H1 (cell line): ENCODE data around the gene LHFPL6. TPM values are rescaled to one million over a fixed set of nuclear protein-coding genes. Genes with fewer than 3 reads are reported as not detected.

Experiments
- CTCF ChIA-PET: fragments of 300-600 bp; sonication (Branson Sonifier 250); formaldehyde crosslinking; loops from one replicate; lab custom pipeline; 2021; ENCODE audit not compliant: partially characterized antibody; lab: Charles Lee
- POLR2A ChIA-PET: fragments of 300-600 bp; sonication (Branson Sonifier 250); formaldehyde crosslinking; loops from one replicate; lab custom pipeline; 2021; ENCODE audit warnings: inconsistent platforms; ENCODE audit not compliant: partially characterized antibody; lab: Charles Lee
- DNase-seq, 2 experiments: peaks; one replicate each; pipeline versions ENCODE4 v3.0.0 to v3.0.0-alpha.2; 2010 to 2022; ENCODE audit warnings: low spot score in 2 of 2, low read depth in 1 of 2, mixed read lengths in 1 of 2
- FAIRE-seq: peaks from 2 replicates; lab custom pipeline; 2011; peaks lifted over from hg19 to GRCh38; lab: Jason Lieb, UNC
- H2AFZ ChIP-seq: 2 replicates; pipeline ENCODE4 v1.8.1; 2012; ENCODE audit warnings: low read length, inconsistent platforms
- H2AK5ac ChIP-seq: 2 replicates; pipeline ENCODE4 v1.6.1; 2013; ENCODE audit warnings: low read depth, low read length
- H2BK120ac ChIP-seq: replicated peaks from 2 replicates; pipeline ENCODE3; 2013; ENCODE audit warnings: low read depth, low read length, inconsistent platforms
- H2BK12ac ChIP-seq: 2 replicates; pipeline ENCODE4 v1.6.1; 2013; ENCODE audit warnings: low read depth, low read length
- H2BK15ac ChIP-seq: 2 replicates; pipeline ENCODE4 v1.6.1; 2013; ENCODE audit warnings: low read length
- H2BK20ac ChIP-seq: 2 replicates; pipeline ENCODE4 v1.6.1; 2013; ENCODE audit warnings: low read length
- H2BK5ac ChIP-seq: 2 replicates; pipeline ENCODE4 v1.6.1; 2013; ENCODE audit warnings: low read depth, low read length
- H3K14ac ChIP-seq: 2 replicates; pipeline ENCODE4 v1.6.1; 2013; ENCODE audit warnings: inconsistent platforms; ENCODE audit not compliant: insufficient read length
- H3K18ac ChIP-seq: 2 replicates; pipeline ENCODE4 v1.6.1; 2013; ENCODE audit warnings: low read length; ENCODE audit errors: extremely low read depth
- H3K23ac ChIP-seq: 2 replicates; pipeline ENCODE4 v1.6.1; 2013; ENCODE audit warnings: inconsistent platforms; ENCODE audit not compliant: insufficient read length
- H3K23me2 ChIP-seq: 2 replicates; pipeline ENCODE4 v1.6.1; 2013; ENCODE audit warnings: low read depth, low read length
- H3K27ac ChIP-seq: 2 replicates; pipeline ENCODE4 v1.6.1; 2011; ENCODE audit warnings: low read depth, low read length, inconsistent platforms
- H3K27me3 ChIP-seq, 4 experiments: replicated peaks in 1 of 4; 1 replicate in 1 of 4; 2 replicates in 3 of 4; pipeline versions ENCODE4 v1.6.1 to v1.8.1; 2011 to 2013; ENCODE audit warnings: low read length in 3 of 4, mild to moderate bottlenecking in 3 of 4, inconsistent platforms in 2 of 4, mixed read lengths in 2 of 4, moderate library complexity in 1 of 4; ENCODE audit not compliant: control insufficient read depth in 3 of 4, insufficient read depth in 3 of 4; ENCODE audit errors: extremely low read depth in 1 of 4
- H3K36me3 ChIP-seq, 4 experiments: 2 replicates each; pipeline versions ENCODE4 v1.6.1 to v1.8.1; 2011 to 2013; ENCODE audit warnings: mild to moderate bottlenecking in 4 of 4, low read length in 3 of 4, moderate library complexity in 2 of 4, control low read depth in 1 of 4, inconsistent platforms in 1 of 4; ENCODE audit not compliant: insufficient read depth in 4 of 4, control insufficient read depth in 2 of 4
- H3K4ac ChIP-seq: replicated peaks from 2 replicates; pipeline ENCODE3; 2013; ENCODE audit warnings: low read length, low read depth, mixed read lengths, inconsistent platforms; ENCODE audit not compliant: insufficient read length
- H3K4me1 ChIP-seq, 4 experiments: replicated peaks in 1 of 4; 1 replicate in 1 of 4; 2 replicates in 3 of 4; pipeline versions ENCODE4 v1.6.1 to v1.8.1; 2011 to 2013; ENCODE audit warnings: low read length in 3 of 4, inconsistent platforms in 2 of 4, mixed read lengths in 1 of 4; ENCODE audit not compliant: insufficient read depth in 4 of 4, control insufficient read depth in 3 of 4
- H3K4me2 ChIP-seq, 2 experiments: 2 replicates each; pipeline versions ENCODE4 v1.6.1 to v1.8.1; 2011 to 2013; ENCODE audit warnings: low read depth in 2 of 2, low read length in 2 of 2, control low read depth in 1 of 2, inconsistent platforms in 1 of 2, mild to moderate bottlenecking in 1 of 2; ENCODE audit not compliant: insufficient read depth in 1 of 2
- H3K4me3 ChIP-seq, 4 experiments: fragments of 200-600, 300-600 bp in 1 of 4; sonication (generic), shearing (Covaris generic), sonication (Bioruptor Twin) in 1 of 4; 2 replicates each; pipeline versions ENCODE4 v1.5.1 to v1.8.1; 2011 to 2016; ENCODE audit warnings: low read length in 4 of 4, low read depth in 3 of 4, control low read depth in 2 of 4, inconsistent platforms in 2 of 4, mild to moderate bottlenecking in 2 of 4, mixed read lengths in 1 of 4, moderate library complexity in 1 of 4; ENCODE audit not compliant: insufficient read depth in 2 of 4; ENCODE audit errors: extremely low read depth in 1 of 4
- H3K56ac ChIP-seq: replicated peaks from 2 replicates; pipeline ENCODE3; 2013; ENCODE audit warnings: low read depth, mild to moderate bottlenecking, mixed read lengths, low read length, inconsistent platforms; ENCODE audit not compliant: insufficient read length
- H3K79me1 ChIP-seq: 2 replicates; pipeline ENCODE4 v1.6.1; 2013; ENCODE audit warnings: low read depth, low read length, control low read depth
- H3K79me2 ChIP-seq, 2 experiments: 2 replicates each; pipeline versions ENCODE4 v1.6.1 to v1.8.1; 2012 to 2013; ENCODE audit warnings: low read length in 2 of 2, mild to moderate bottlenecking in 2 of 2, inconsistent platforms in 1 of 2; ENCODE audit not compliant: insufficient read depth in 2 of 2, control insufficient read depth in 1 of 2
- H3K9ac ChIP-seq, 4 experiments: replicated peaks in 1 of 4; 1 replicate in 1 of 4; 2 replicates in 3 of 4; pipeline versions ENCODE4 v1.6.1 to v1.8.1; 2011 to 2013; ENCODE audit warnings: low read depth in 3 of 4, low read length in 3 of 4, control low read depth in 2 of 4, mild to moderate bottlenecking in 2 of 4, moderate library complexity in 2 of 4, inconsistent platforms in 1 of 4; ENCODE audit errors: extremely low read depth in 1 of 4
- H3K9me3 ChIP-seq, 2 experiments: 2 replicates each; pipeline versions ENCODE4 v1.6.1 to v1.8.1; 2012 to 2013; ENCODE audit warnings: mild to moderate bottlenecking in 2 of 2, moderate library complexity in 2 of 2, control low read depth in 1 of 2, inconsistent platforms in 1 of 2, low read depth in 1 of 2, low read length in 1 of 2, mixed read lengths in 1 of 2; ENCODE audit not compliant: insufficient read depth in 2 of 2
- H4K20me1 ChIP-seq, 2 experiments: replicated peaks in 1 of 2; 2 replicates each; pipeline versions ENCODE3 to v1.8.1; 2011 to 2013; ENCODE audit warnings: inconsistent platforms in 2 of 2, low read length in 2 of 2, mild to moderate bottlenecking in 1 of 2; ENCODE audit not compliant: insufficient read depth in 2 of 2, control insufficient read depth in 1 of 2
- H4K5ac ChIP-seq: 2 replicates; pipeline ENCODE4 v1.6.1; 2013; ENCODE audit warnings: low read length, low read depth, mixed read lengths, inconsistent platforms; ENCODE audit not compliant: insufficient read length
- H4K8ac ChIP-seq: 2 replicates; pipeline ENCODE4 v1.8.0; 2013; ENCODE audit warnings: mild to moderate bottlenecking, moderate library complexity, low read length, inconsistent platforms; ENCODE audit not compliant: insufficient read depth; ENCODE audit errors: extremely low read depth
- H4K91ac ChIP-seq: replicated peaks from 2 replicates; pipeline ENCODE3; 2013; ENCODE audit warnings: low read length, mixed read lengths, inconsistent platforms; ENCODE audit not compliant: insufficient read length
- BRCA1 ChIP-seq: IDR thresholded peaks from 2 replicates; pipeline ENCODE4 v1.6.1; 2012; ENCODE audit warnings: low read depth, low read length, improper control_type of control experiment
- CREB1 ChIP-seq: IDR thresholded peaks from 2 replicates; pipeline ENCODE4 v1.6.1; 2012; ENCODE audit warnings: inconsistent platforms
- CTBP2 ChIP-seq: IDR thresholded peaks from 2 replicates; pipeline ENCODE4 v1.7.0; 2011; ENCODE audit warnings: borderline replicate concordance, mild to moderate bottlenecking, moderate library complexity, mixed read lengths, low read length; ENCODE audit not compliant: insufficient read depth, insufficient read length
- EGR1 ChIP-seq: IDR thresholded peaks from 2 replicates; pipeline ENCODE4 v1.6.1; 2011; ENCODE audit warnings: low read depth, low read length, borderline replicate concordance
- JUN ChIP-seq: IDR thresholded peaks from 2 replicates; pipeline ENCODE4 v1.6.1; 2011; ENCODE audit warnings: low read depth, mild to moderate bottlenecking, improper control_type of control experiment, low read length
- KDM1A ChIP-seq: fragments of 200-600, 300-600 bp; sonication (generic); IDR thresholded peaks from 2 replicates; pipeline ENCODE4 v1.7.1; 2016; ENCODE audit warnings: mild to moderate bottlenecking, low read length, borderline replicate concordance
- MAFK ChIP-seq: IDR thresholded peaks from 2 replicates; pipeline ENCODE4 v1.6.1; 2012; ENCODE audit warnings: low read depth, mild to moderate bottlenecking, improper control_type of control experiment, low read length
- RAD21 ChIP-seq, 2 experiments: IDR thresholded peaks in 1 of 2; conservative IDR thresholded peaks in 1 of 2; 2 replicates each; pipeline ENCODE4 v1.6.1; 2011; ENCODE audit warnings: low read depth in 2 of 2, low read length in 2 of 2, improper control_type of control experiment in 1 of 2, inconsistent platforms in 1 of 2, mild to moderate bottlenecking in 1 of 2, moderate library complexity in 1 of 2
- RBBP5 ChIP-seq: IDR thresholded peaks from 2 replicates; pipeline ENCODE4 v1.7.1; 2012; ENCODE audit warnings: low read depth, mild to moderate bottlenecking, inconsistent platforms, low read length, moderate library complexity, borderline replicate concordance
- RXRA ChIP-seq: IDR thresholded peaks from 2 replicates; pipeline ENCODE4 v1.6.1; 2011; ENCODE audit warnings: low read depth, mild to moderate bottlenecking, low read length, moderate library complexity; ENCODE audit not compliant: insufficient read depth
- SRF ChIP-seq: IDR thresholded peaks from 2 replicates; pipeline ENCODE4 v1.6.1; 2011; ENCODE audit warnings: mild to moderate bottlenecking, low read depth, low read length, moderate library complexity
- TAF1 ChIP-seq: IDR thresholded peaks from 2 replicates; pipeline ENCODE4 v1.6.1; 2011; ENCODE audit warnings: mild to moderate bottlenecking, low read depth, low read length
- WGBS, 2 experiments: shearing (Covaris generic) in 1 of 2; methylation state at CpG; one replicate each; pipeline versions ENCODE4 v1.1.6 to v1.1.7; 2013 to 2015; ENCODE audit warnings: low lambda C conversion rate in 2 of 2, mixed read lengths in 2 of 2, inconsistent platforms in 1 of 2, low coverage in 1 of 2, missing lambda C conversion rate in 1 of 2; ENCODE audit not compliant: insufficient replicate concordance in 2 of 2, insufficient coverage in 1 of 2, insufficient read length in 1 of 2; ENCODE audit errors: extremely low coverage in 1 of 2, missing lambda C conversion rate in 1 of 2; 5-methylcytosine and 5-hydroxymethylcytosine counted together
- polyA plus RNA-seq, 7 experiments: library from polyadenylated mRNA; depleted of rRNA in 3 of 7; stranded (reverse) in 5 of 7; unstranded in 2 of 7; fragments of >200 nt in 5 of 7; fragments of 200-250 nt in 2 of 7; gene quantifications; 1 replicate in 5 of 7; 2 replicates in 1 of 7; 4 replicates in 1 of 7; pipeline versions ENCODE4 v1.2.1 to v1.2.3, GENCODE V29; 2011 to 2013; ENCODE audit warnings: missing spikeins in 2 of 7, mixed read lengths in 2 of 7
- total RNA-seq: library from RNA; stranded (reverse); fragmentation: NEBNext Ultra II Directional; extraction: Animal tissue kit (Norgen Biotek cat#: 25700); gene quantifications from 2 replicates; pipeline ENCODE4 v1.2.1, GENCODE V29; 2021
- TF ChIP-seq, protein P1 (sequence below): IDR thresholded peaks from 2 replicates; pipeline ENCODE4 v1.6.1; 2012; ENCODE audit warnings: inconsistent platforms

The LHFPL6 gene
- total and polyA plus RNA-seq, 2 of the 8 experiments (the other 6 are each of a cell fraction or from before 2014, with no cell fraction given), result 7.6 to 17.0 TPM

DNA sequence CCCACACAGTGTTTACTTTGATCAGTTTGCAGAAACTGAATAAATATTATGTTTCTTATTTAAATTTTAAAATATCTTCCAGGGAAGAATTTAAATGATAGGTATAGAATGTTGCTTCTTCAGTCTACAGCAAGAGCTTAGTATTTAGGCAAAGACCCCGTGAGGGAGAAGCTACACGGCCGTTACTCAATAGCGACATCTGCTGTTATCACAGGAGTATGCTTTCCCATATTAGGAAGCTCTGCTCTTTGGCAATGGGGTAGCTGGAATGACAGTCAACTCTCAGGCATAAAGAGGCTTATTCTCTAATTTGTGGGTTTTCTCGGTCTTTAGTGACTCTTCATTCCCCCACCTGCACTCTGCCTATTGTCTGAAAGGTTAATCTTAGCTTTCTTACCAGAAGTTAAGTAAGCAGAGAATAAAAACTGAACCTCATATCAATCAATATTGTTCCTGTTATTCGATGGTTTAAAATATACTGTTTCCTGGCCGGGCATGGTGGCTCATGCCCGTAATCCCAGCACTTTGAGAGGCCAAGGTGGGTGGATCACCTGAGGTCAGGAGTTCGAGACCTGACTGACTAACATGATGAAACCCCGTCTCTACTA, 13.2 kb upstream of the LHFPL6 start:
- POLR2A ChIA-PET, result interaction anchor here (1.1 kb wide), 1 partner anchor 231 kb away, joined by 3 read pairs; no protein-coding TSS in a partner anchor
- Histone ChIP-seq H3K9ac (no peak overlapping the region), H3K4me3 (no peak overlapping the region), H3K79me2 (no peaks in the 10 kb centered on the region), H3K9me3 (no peaks in the 10 kb centered on the region), H3K14ac (no peak overlapping the region), H2BK20ac (no peak overlapping the region), H2BK5ac (no peak overlapping the region), H3K4me2 (no peak overlapping the region), H2AFZ (0 out of 2 replicates have a peak overlapping the region, but pooled peaks have one; percentile 36), H2AK5ac (no peak overlapping the region), H3K36me3 (no peaks in the 10 kb centered on the region), H3K4me1 (no peaks in the 10 kb centered on the region), H4K8ac (no peak overlapping the region), H2BK15ac (no peak overlapping the region), H2BK12ac (no peak overlapping the region), H3K27ac (no peak overlapping the region), H3K27me3 (no peaks in the 10 kb centered on the region), H4K91ac (no peak overlapping the region), H3K4ac (no peak overlapping the region), H3K23ac (no peak overlapping the region), H4K5ac (no peak overlapping the region), H3K23me2 (no peaks in the 10 kb centered on the region), H3K56ac (no peak overlapping the region), H3K18ac (no peak overlapping the region), H3K79me1 (no peaks in the 10 kb centered on the region), H4K20me1 (no peaks in the 10 kb centered on the region), H2BK120ac (no peak overlapping the region)
- FAIRE-seq, result peak; percentile 97
- CTCF ChIA-PET, result interaction anchor here (0.6 to 3.8 kb wide), 61 partner anchors 9 to 600 kb away, joined by 3 to 23 read pairs (median 4); no protein-coding TSS in a partner anchor
- no peak for DNase-seq
- WGBS, 2 experiments, result 55% methylated on average over 10 of the region's 10 CpGs; no CpG with 5 or more reads in 1 of the 2 experiments
- TF ChIP-seq SRF (peak; percentile 88), RAD21 (IDR thresholded peaks at IDR 0.05 in 1 of 2, conservative IDR thresholded peaks at IDR 0.05 in 1 of 2; ENCODE audit: low read depth in 2 of 2, low read length in 2 of 2) (peak; percentile 93 to 96), TAF1 (no peak), JUN (no peak), CREB1 (peak; percentile 17; the same call in 1 of the 2 replicates), MAFK (no peak), RBBP5 (no peak), RXRA (0 out of 2 replicates have a peak, but pooled peaks have one; percentile 29), CTBP2 (no peak), BRCA1 (no peak), EGR1 (no peak), KDM1A (no peak)
- TF ChIP-seq, protein P1, sequence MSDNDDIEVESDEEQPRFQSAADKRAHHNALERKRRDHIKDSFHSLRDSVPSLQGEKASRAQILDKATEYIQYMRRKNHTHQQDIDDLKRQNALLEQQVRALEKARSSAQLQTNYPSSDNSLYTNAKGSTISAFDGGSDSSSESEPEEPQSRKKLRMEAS, result no peak
